Chondrocyte (in vitro differentiated cells): ENCODE results near the gene FCER1G. TPM values are rescaled to one million over a fixed set of nuclear protein-coding genes. Genes with fewer than 3 reads are reported as not detected.
A peak's percentile ranks its signal among the peaks of the same experiment; 100 is the strongest.

ENCODE experiments used
- DNase-seq: peaks from one replicate; pipeline ENCODE4 v3.0.0; 2021; ENCODE audit warnings: mixed read lengths, low spot score
- H3K27ac Mint-ChIP-seq: one replicate; pipeline ENCODE4 v1.8.0; 2021; ENCODE audit warnings: mild to moderate bottlenecking, moderate library complexity, mixed read lengths; ENCODE audit not compliant: unreplicated experiment
- H3K27me3 Mint-ChIP-seq: 2 replicates; pipeline ENCODE4 v1.8.0; 2021; ENCODE audit warnings: low read depth, mixed read lengths
- H3K36me3 Mint-ChIP-seq: 2 replicates; pipeline ENCODE4 v1.8.0; 2021; ENCODE audit warnings: low read depth, mixed read lengths
- H3K4me1 Mint-ChIP-seq: 2 replicates; pipeline ENCODE4 v1.8.0; 2021; ENCODE audit warnings: low read depth, mild to moderate bottlenecking, mixed read lengths
- H3K4me3 Mint-ChIP-seq: one replicate; pipeline ENCODE4 v1.8.0; 2021; ENCODE audit warnings: mild to moderate bottlenecking, moderate library complexity, mixed read lengths; ENCODE audit not compliant: unreplicated experiment
- H3K9me3 Mint-ChIP-seq: 2 replicates; pipeline ENCODE4 v1.8.0; 2021; ENCODE audit warnings: low read depth, mixed read lengths
- CTCF ChIP-seq: fragments of 200-600 bp; sonication (generic); IDR thresholded peaks from 2 replicates; pipeline ENCODE4 v1.5.0; 2021; ENCODE audit warnings: antibody characterized with exemption, mild to moderate bottlenecking, moderate library complexity
- total RNA-seq: library from RNA; stranded (reverse); gene quantifications from 3 replicates; pipeline ENCODE4 v1.2.1, GENCODE V29; 2021

The FCER1G gene
- total RNA-seq, 1 donor from 2014 or later = not detected

GRCh38 chr1:161193561-161194235 is 21.4 kb upstream of the FCER1G start:
- Mint-ChIP-seq H3K27ac (no peak overlapping the region), H3K9me3 (no peaks in the 10 kb centered on the region), H3K27me3 (no peaks in the 10 kb centered on the region), H3K36me3 (no peaks in the 10 kb centered on the region), H3K4me1 (peaks cover 26% of the 10 kb centered on the region), H3K4me3 (no peak overlapping the region)
- TF ChIP-seq CTCF = no peak
- DNase-seq = peak; percentile 91

- H3K9me3 Mint-ChIP-seq = no peaks in the 10 kb centered on the region
- no peak overlapping the region for H3K4me3 Mint-ChIP-seq
Observed at GRCh38 chr1:161195171-161195570, 19.9 kb upstream of the FCER1G start.

GRCh38 chr1:161196111-161196510 is 19.0 kb upstream of the FCER1G start:
- H3K4me3 Mint-ChIP-seq = no peak overlapping the region
- H3K27me3 Mint-ChIP-seq = no peaks in the 10 kb centered on the region
- no peak for DNase-seq
- TF ChIP-seq CTCF = no peak
- H3K4me1 Mint-ChIP-seq = peaks cover 37% of the 10 kb centered on the region
- no peaks in the 10 kb centered on the region for H3K9me3 Mint-ChIP-seq
- H3K36me3 Mint-ChIP-seq = no peaks in the 10 kb centered on the region
- no peak overlapping the region for H3K27ac Mint-ChIP-seq

More at GRCh38 chr1:161195171-161195570, 19.9 kb upstream of the FCER1G start:
- DNase-seq = peak; percentile 38
- Mint-ChIP-seq H3K27ac (no peak overlapping the region), H3K36me3 (no peaks in the 10 kb centered on the region), H3K4me1 (peaks cover 34% of the 10 kb centered on the region), H3K27me3 (no peaks in the 10 kb centered on the region)
- no peak for TF ChIP-seq CTCF

- Mint-ChIP-seq H3K27ac (peak overlapping the region; percentile 65), H3K27me3 (no peaks in the 10 kb centered on the region), H3K36me3 (no peaks in the 10 kb centered on the region), H3K9me3 (no peaks in the 10 kb centered on the region), H3K4me1 (peaks cover 44% of the 10 kb centered on the region), H3K4me3 (peak overlapping the region; percentile 65)
- DNase-seq = peak; percentile 72
- no peak for TF ChIP-seq CTCF
Observed at GRCh38 chr1:161196521-161197451, 18.3 kb upstream of the FCER1G start.

- no peak for TF ChIP-seq CTCF
- peak overlapping the region; percentile 65 for H3K4me3 Mint-ChIP-seq
- peaks cover 45% of the 10 kb centered on the region for H3K4me1 Mint-ChIP-seq
- H3K36me3 Mint-ChIP-seq = no peaks in the 10 kb centered on the region
- H3K27ac Mint-ChIP-seq = no peak overlapping the region
- DNase-seq = no peak
- no peaks in the 10 kb centered on the region for H3K27me3 Mint-ChIP-seq
- no peaks in the 10 kb centered on the region for H3K9me3 Mint-ChIP-seq
Observed at GRCh38 chr1:161197560-161198193, 17.4 kb upstream of the FCER1G start.
